ENCODE data around the gene BLTP1. TPM values are rescaled to one million over a fixed set of nuclear protein-coding genes. Genes with fewer than 3 reads are reported as not detected.
A peak's percentile ranks its signal among the peaks of the same experiment; 100 is the strongest.

BLTP1 gene
- total and polyA plus RNA-seq, 2 of the 13 experiments (the other 11 are each of a cell fraction or from before 2014, with no cell fraction given): 27.7 to 33.1 TPM

DNA sequence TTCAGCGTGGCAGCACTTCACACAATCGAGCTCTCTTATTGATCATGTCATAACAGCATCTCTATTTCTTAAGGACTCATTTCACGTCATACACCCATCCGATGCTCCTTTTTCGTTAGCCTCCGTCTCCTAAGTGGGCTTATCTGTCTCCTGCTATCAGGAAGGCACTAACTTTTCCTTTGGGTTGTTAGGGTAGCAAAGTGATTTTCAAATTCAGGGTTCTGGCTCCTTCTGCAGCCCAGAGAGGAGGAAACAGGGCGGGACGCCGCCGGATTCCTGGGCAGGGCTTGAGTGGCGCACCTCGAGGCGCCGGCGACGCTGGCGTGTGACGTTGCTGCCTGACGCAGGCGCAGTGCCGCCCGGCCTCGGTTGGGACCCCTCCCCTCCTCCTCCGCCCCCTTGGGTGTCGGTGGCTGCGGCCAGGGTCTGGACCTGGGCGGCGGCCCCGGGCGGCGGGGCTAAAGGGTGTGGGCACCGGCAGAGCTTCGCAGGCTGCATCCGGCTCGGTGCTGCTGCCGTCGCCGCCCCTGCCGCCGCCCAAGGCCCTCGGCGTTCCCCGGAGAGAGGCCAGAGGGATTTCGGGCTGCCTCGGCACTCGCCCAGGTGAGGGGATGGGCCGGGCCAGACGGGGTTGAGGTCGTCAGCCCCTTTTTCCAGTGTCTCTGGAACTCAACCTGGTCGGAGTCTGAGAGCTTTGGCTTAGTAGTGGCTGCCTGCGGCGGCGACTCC lies at the start of gene BLTP1 (continued):
- TF ChIP-seq ZSCAN9 (CRISPR knock-in tag; IDR thresholded peaks at IDR 0.05; ENCODE audit: borderline replicate concordance) (0 out of 2 replicates have a peak, but pooled peaks have one; percentile 6), HNF4A (CRISPR knock-in tag; IDR thresholded peaks at IDR 0.05) (no peak), ZNF761 (CRISPR knock-in tag; conservative IDR thresholded peaks at IDR 0.05) (no peak), ZNF772 (CRISPR knock-in tag; IDR thresholded peaks at IDR 0.05) (no peak; the same call in 1 of the 2 replicates), KLF6 (CRISPR knock-in tag; IDR thresholded peaks at IDR 0.05) (peak; percentile 59; the same call in 1 of the 2 replicates), BCL6 (CRISPR knock-in tag; IDR thresholded peaks at IDR 0.05) (peak; percentile 32; the same call in 1 of the 2 replicates), BHLHE40 (IDR thresholded peaks at IDR 0.05; ENCODE audit: low read length) (no peak), ZNF253 (CRISPR knock-in tag; IDR thresholded peaks at IDR 0.05; ENCODE audit: borderline replicate concordance) (no peak), HNRNPH1 (optimal IDR thresholded peaks at IDR 0.05; ENCODE audit: low read depth, low read length) (no peak), HDAC6 (IDR thresholded peaks at IDR 0.05; ENCODE audit: low read depth, low read length) (no peak), ZFAT (CRISPR knock-in tag; conservative IDR thresholded peaks at IDR 0.05) (no peak), FOXA3 (CRISPR knock-in tag; IDR thresholded peaks at IDR 0.05) (no peak; the same call in 1 of the 2 replicates), CBFB (CRISPR knock-in tag; IDR thresholded peaks at IDR 0.05) (no peak; the same call in 1 of the 2 replicates), TFDP1 (CRISPR knock-in tag; IDR thresholded peaks at IDR 0.05; ENCODE audit: borderline replicate concordance) (peak; percentile 61; the same call in 1 of the 2 replicates), ZNF383 (CRISPR knock-in tag; IDR thresholded peaks at IDR 0.05; ENCODE audit: borderline replicate concordance) (no peak), ZNF143 (CRISPR knock-in tag; IDR thresholded peaks at IDR 0.05) (no peak), ARNT (IDR thresholded peaks at IDR 0.05) (no peak), NR3C1 (CRISPR knock-in tag; IDR thresholded peaks at IDR 0.05) (no peak)
- TF ChIP-seq, protein P1, sequence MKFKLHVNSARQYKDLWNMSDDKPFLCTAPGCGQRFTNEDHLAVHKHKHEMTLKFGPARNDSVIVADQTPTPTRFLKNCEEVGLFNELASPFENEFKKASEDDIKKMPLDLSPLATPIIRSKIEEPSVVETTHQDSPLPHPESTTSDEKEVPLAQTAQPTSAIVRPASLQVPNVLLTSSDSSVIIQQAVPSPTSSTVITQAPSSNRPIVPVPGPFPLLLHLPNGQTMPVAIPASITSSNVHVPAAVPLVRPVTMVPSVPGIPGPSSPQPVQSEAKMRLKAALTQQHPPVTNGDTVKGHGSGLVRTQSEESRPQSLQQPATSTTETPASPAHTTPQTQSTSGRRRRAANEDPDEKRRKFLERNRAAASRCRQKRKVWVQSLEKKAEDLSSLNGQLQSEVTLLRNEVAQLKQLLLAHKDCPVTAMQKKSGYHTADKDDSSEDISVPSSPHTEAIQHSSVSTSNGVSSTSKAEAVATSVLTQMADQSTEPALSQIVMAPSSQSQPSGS (CRISPR knock-in tag; IDR thresholded peaks at IDR 0.05): no peak; the same call in 1 of the 2 replicates
- TF ChIP-seq, protein P2, sequence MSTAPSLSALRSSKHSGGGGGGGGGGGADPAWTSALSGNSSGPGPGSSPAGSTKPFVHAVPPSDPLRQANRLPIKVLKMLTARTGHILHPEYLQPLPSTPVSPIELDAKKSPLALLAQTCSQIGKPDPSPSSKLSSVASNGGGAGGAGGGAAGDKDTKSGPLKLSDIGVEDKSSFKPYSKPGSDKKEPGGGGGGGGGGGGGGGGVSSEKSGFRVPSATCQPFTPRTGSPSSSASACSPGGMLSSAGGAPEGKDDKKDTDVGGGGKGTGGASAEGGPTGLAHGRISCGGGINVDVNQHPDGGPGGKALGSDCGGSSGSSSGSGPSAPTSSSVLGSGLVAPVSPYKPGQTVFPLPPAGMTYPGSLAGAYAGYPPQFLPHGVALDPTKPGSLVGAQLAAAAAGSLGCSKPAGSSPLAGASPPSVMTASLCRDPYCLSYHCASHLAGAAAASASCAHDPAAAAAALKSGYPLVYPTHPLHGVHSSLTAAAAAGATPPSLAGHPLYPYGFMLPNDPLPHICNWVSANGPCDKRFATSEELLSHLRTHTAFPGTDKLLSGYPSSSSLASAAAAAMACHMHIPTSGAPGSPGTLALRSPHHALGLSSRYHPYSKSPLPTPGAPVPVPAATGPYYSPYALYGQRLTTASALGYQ (CRISPR knock-in tag; IDR thresholded peaks at IDR 0.05): no peak
- TF ChIP-seq, protein P3, sequence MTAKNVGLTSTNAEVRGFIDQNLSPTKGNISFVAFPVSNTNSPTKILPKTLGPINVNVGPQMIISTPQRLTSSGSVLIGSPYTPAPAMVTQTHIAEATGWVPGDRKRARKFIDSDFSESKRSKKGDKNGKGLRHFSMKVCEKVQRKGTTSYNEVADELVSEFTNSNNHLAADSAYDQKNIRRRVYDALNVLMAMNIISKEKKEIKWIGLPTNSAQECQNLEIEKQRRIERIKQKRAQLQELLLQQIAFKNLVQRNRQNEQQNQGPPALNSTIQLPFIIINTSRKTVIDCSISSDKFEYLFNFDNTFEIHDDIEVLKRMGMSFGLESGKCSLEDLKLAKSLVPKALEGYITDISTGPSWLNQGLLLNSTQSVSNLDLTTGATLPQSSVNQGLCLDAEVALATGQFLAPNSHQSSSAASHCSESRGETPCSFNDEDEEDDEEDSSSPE (CRISPR knock-in tag; IDR thresholded peaks at IDR 0.05): peak; percentile 58
- TF ChIP-seq, protein P4, sequence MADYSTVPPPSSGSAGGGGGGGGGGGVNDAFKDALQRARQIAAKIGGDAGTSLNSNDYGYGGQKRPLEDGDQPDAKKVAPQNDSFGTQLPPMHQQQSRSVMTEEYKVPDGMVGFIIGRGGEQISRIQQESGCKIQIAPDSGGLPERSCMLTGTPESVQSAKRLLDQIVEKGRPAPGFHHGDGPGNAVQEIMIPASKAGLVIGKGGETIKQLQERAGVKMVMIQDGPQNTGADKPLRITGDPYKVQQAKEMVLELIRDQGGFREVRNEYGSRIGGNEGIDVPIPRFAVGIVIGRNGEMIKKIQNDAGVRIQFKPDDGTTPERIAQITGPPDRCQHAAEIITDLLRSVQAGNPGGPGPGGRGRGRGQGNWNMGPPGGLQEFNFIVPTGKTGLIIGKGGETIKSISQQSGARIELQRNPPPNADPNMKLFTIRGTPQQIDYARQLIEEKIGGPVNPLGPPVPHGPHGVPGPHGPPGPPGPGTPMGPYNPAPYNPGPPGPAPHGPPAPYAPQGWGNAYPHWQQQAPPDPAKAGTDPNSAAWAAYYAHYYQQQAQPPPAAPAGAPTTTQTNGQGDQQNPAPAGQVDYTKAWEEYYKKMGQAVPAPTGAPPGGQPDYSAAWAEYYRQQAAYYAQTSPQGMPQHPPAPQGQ (CRISPR knock-in tag; IDR thresholded peaks at IDR 0.05; ENCODE audit: borderline replicate concordance): no peak
- TF ChIP-seq, protein P5, sequence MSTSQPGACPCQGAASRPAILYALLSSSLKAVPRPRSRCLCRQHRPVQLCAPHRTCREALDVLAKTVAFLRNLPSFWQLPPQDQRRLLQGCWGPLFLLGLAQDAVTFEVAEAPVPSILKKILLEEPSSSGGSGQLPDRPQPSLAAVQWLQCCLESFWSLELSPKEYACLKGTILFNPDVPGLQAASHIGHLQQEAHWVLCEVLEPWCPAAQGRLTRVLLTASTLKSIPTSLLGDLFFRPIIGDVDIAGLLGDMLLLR (CRISPR knock-in tag; IDR thresholded peaks at IDR 0.05): 0 out of 2 replicates have a peak, but pooled peaks have one; percentile 16

Data from HepG2 (cell line).